SH-SY5Y (cell line): ENCODE results near the gene LGALS8.

Experiments
- GATA2 ChIP-seq: IDR thresholded peaks from 2 replicates; pipeline ENCODE4 v1.6.1; 2011; ENCODE audit warnings: mild to moderate bottlenecking, low read depth, low read length
- GATA3 ChIP-seq: IDR thresholded peaks from 2 replicates; pipeline ENCODE4 v1.6.1; 2011; ENCODE audit warnings: low read depth, mild to moderate bottlenecking, low read length, moderate library complexity

GRCh38 chr1:236484310-236484971, 39.3 kb upstream of the LGALS8 start:
- TF ChIP-seq GATA2 (no peak), GATA3 (no peak)
